Ureter (tissue), 1 donor: ENCODE data around the gene SH2D3C. TPM values are rescaled to one million over a fixed set of nuclear protein-coding genes. Genes with fewer than 3 reads are reported as not detected.

Experiments
- DNase-seq: peaks from one replicate; pipeline ENCODE4 v3.0.0-alpha.2; 2020; ENCODE audit warnings: low spot score
- total RNA-seq: library from RNA; stranded (reverse); gene quantifications from one replicate; pipeline ENCODE4 v1.2.4, GENCODE V29; 2023
- donor health status: DM: yes; HTN: yes; CAD: no.

Gene SH2D3C
- 15.7 TPM for total RNA-seq

GRCh38 chr9:127778280-127779135, at the start of gene SH2D3C:
SH2D3C (minus strand) TSS chr9:127778666; CDS start chr9:127778627, 39 bp downstream.
- DNase-seq = no peak

GRCh38 chr9:127826253-127826913, 47.9 kb upstream of the SH2D3C start:
- no peak for DNase-seq

- DNase-seq = no peak
Measured at GRCh38 chr9:127825319-127826051, 47.0 kb upstream of the SH2D3C start.

GRCh38 chr9:127822108-127822507, 43.6 kb upstream of the SH2D3C start:
- no peak for DNase-seq

GRCh38 chr9:127818574-127818973, 40.1 kb upstream of the SH2D3C start:
- no peak for DNase-seq

GRCh38 chr9:127817881-127818434, 39.5 kb upstream of the SH2D3C start:
- no peak for DNase-seq

GRCh38 chr9:127816728-127817127, 38.3 kb upstream of the SH2D3C start:
- no peak for DNase-seq

GRCh38 chr9:127816362-127816725, 37.9 kb upstream of the SH2D3C start:
- no peak for DNase-seq

- no peak for DNase-seq
Measured at GRCh38 chr9:127815512-127816361, 37.3 kb upstream of the SH2D3C start.

- no peak for DNase-seq
Measured at GRCh38 chr9:127814619-127815511, 36.4 kb upstream of the SH2D3C start.

- no peak for DNase-seq
Measured at GRCh38 chr9:127813686-127814226, 35.3 kb upstream of the SH2D3C start.

GRCh38 chr9:127812936-127813675, 34.6 kb upstream of the SH2D3C start:
- DNase-seq = no peak

- DNase-seq = no peak
Measured at GRCh38 chr9:127812011-127812410, 33.5 kb upstream of the SH2D3C start.

- DNase-seq = no peak
Measured at GRCh38 chr9:127810378-127811187, 32.1 kb upstream of the SH2D3C start.

GRCh38 chr9:127809540-127810377, 31.3 kb upstream of the SH2D3C start:
- DNase-seq = no peak

GRCh38 chr9:127809002-127809539, 30.6 kb upstream of the SH2D3C start:
- DNase-seq = no peak

- DNase-seq = no peak
Measured at GRCh38 chr9:127808347-127809001, 30.0 kb upstream of the SH2D3C start.
